Measurements from ENCODE around the gene CNOT3. TPM values are rescaled to one million over a fixed set of nuclear protein-coding genes. Genes with fewer than 3 reads are reported as not detected.

CNOT3 gene
- total RNA-seq, 1 donor: 6.2 TPM

- no peak for DNase-seq (ENCODE audit: insufficient read length, low spot score, missing footprints)
- Histone ChIP-seq H3K4me2 (ENCODE audit: insufficient read depth, low read length) (no peak overlapping the region), H3K9me3 (ENCODE audit: low read depth, low read length) (no peaks in the 10 kb centered on the region), H3K27me3 (ENCODE audit: insufficient read depth, low read length) (no peaks in the 10 kb centered on the region), H2AFZ (ENCODE audit: low read length) (no peak overlapping the region), H3K4me1 (ENCODE audit: insufficient read depth, low read length) (peaks cover 2% of the 10 kb centered on the region), H4K20me1 (ENCODE audit: insufficient read depth, low read length) (peaks cover 27% of the 10 kb centered on the region), H3K4me3 (ENCODE audit: insufficient read depth, low read length) (no peak overlapping the region), H3K36me3 (ENCODE audit: insufficient read depth, low read length) (peaks cover 91% of the 10 kb centered on the region), H3K27ac (ENCODE audit: low read depth, low read length) (no peak overlapping the region), H3K79me2 (ENCODE audit: insufficient read depth, low read length) (peaks cover 4% of the 10 kb centered on the region)
- no peak for TF ChIP-seq CTCF (IDR thresholded peaks at IDR 0.05; ENCODE audit: extremely low read depth, low read depth, low read length)
These were observed 10.6 kb downstream of the CNOT3 start for GRCh38 chr19:54148158-54148557.

GRCh38 chr19:54149021-54149812 is 11.7 kb downstream of the CNOT3 start:
- Histone ChIP-seq H3K4me3 (ENCODE audit: insufficient read depth, low read length) (no peak overlapping the region), H3K4me1 (ENCODE audit: insufficient read depth, low read length) (peaks cover 13% of the 10 kb centered on the region), H3K4me2 (ENCODE audit: insufficient read depth, low read length) (no peak overlapping the region), H2AFZ (ENCODE audit: low read length) (no peak overlapping the region), H3K9me3 (ENCODE audit: low read depth, low read length) (no peaks in the 10 kb centered on the region), H3K79me2 (ENCODE audit: insufficient read depth, low read length) (no peaks in the 10 kb centered on the region), H3K27me3 (ENCODE audit: insufficient read depth, low read length) (no peaks in the 10 kb centered on the region), H4K20me1 (ENCODE audit: insufficient read depth, low read length) (peaks cover 32% of the 10 kb centered on the region), H3K36me3 (ENCODE audit: insufficient read depth, low read length) (peaks cover 91% of the 10 kb centered on the region), H3K27ac (ENCODE audit: low read depth, low read length) (no peak overlapping the region)
- no peak for TF ChIP-seq CTCF (IDR thresholded peaks at IDR 0.05; ENCODE audit: extremely low read depth, low read depth, low read length)
- no peak for DNase-seq (ENCODE audit: insufficient read length, low spot score, missing footprints)

- H3K36me3 ChIP-seq (ENCODE audit: insufficient read depth, low read length): peaks cover 92% of the 10 kb centered on the region
- no peak for DNase-seq (ENCODE audit: insufficient read length, low spot score, missing footprints)
These were observed 13.9 kb downstream of the CNOT3 start for GRCh38 chr19:54151362-54152035.

More at GRCh38 chr19:54151362-54152035, 13.9 kb downstream of the CNOT3 start:
- TF ChIP-seq CTCF (IDR thresholded peaks at IDR 0.05; ENCODE audit: extremely low read depth, low read depth, low read length): no peak
- no peaks in the 10 kb centered on the region for H3K27me3 ChIP-seq (ENCODE audit: insufficient read depth, low read length)
- H2AFZ ChIP-seq (ENCODE audit: low read length): no peak overlapping the region
- H3K27ac ChIP-seq (ENCODE audit: low read depth, low read length): no peak overlapping the region
- H3K79me2 ChIP-seq (ENCODE audit: insufficient read depth, low read length): no peaks in the 10 kb centered on the region
- H4K20me1 ChIP-seq (ENCODE audit: insufficient read depth, low read length): peaks cover 30% of the 10 kb centered on the region
- no peak overlapping the region for H3K4me2 ChIP-seq (ENCODE audit: insufficient read depth, low read length)
- H3K9me3 ChIP-seq (ENCODE audit: low read depth, low read length): no peaks in the 10 kb centered on the region
- peaks cover 21% of the 10 kb centered on the region for H3K4me1 ChIP-seq (ENCODE audit: insufficient read depth, low read length)
- H3K4me3 ChIP-seq (ENCODE audit: insufficient read depth, low read length): no peak overlapping the region

Measured in osteoblast (primary cell).